ENCODE results near the gene WT1. TPM values are rescaled to one million over a fixed set of nuclear protein-coding genes. Genes with fewer than 3 reads are reported as not detected.

WT1 gene
- total and polyA plus RNA-seq, 2 donors from 2014 or later = 0.66 to 15.0 TPM

DNA sequence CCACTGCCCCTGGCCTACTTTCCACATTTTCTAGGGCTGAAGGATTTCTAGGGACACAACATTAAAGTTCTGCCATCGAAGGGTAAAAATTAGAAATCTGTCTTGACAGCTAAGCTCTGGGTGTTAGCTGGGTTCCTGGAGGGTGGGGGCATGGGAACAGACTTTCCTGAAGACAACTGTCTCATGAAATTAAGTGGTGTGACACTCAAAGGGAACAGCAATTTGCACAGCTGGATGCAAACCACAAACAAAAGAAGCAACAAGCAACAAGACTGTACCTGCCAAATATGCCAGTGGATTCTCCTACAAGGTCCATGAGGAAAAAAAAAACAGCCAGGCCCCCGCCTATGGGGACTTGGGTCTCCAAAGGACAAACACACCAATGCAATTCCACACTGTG is 32.5 kb downstream of the WT1 start:
- no peaks in the 10 kb centered on the region for H3K9me3 ChIP-seq (ENCODE audit: control insufficient read depth in 2 of 3, insufficient read depth in 1 of 3, low read length in 3 of 3)
- H3K4me3 ChIP-seq (ENCODE audit: low read length in 3 of 3) = no peak overlapping the region
- H3K36me3 ChIP-seq (ENCODE audit: control insufficient read depth in 2 of 3, insufficient read depth in 3 of 3, low read length in 3 of 3) = peaks cover 0 to 2% (median 0%) of the 10 kb centered on the region in 3 donors
- no peak for TF ChIP-seq CTCF (IDR thresholded peaks at IDR 0.05; ENCODE audit: borderline replicate concordance, extremely low read depth, insufficient read depth)
- H3K4me1 ChIP-seq (ENCODE audit: control insufficient read depth in 2 of 3, insufficient read depth in 2 of 3, low read depth in 1 of 3, low read length in 3 of 3) = no peaks in the 10 kb centered on the region
- no peaks in the 10 kb centered on the region for H3K27me3 ChIP-seq (ENCODE audit: control insufficient read depth, insufficient read depth, low read length)
- no peak overlapping the region for H3K27ac ChIP-seq (ENCODE audit: low read depth in 2 of 2, low read length in 2 of 2)
- intact Hi-C loops (cut with DNase I) = no loop called here
- H3K9ac ChIP-seq (ENCODE audit: low read length in 3 of 3) = no peak overlapping the region
- DNase-seq (no peak), FAIRE-seq (no peak)

DNA sequence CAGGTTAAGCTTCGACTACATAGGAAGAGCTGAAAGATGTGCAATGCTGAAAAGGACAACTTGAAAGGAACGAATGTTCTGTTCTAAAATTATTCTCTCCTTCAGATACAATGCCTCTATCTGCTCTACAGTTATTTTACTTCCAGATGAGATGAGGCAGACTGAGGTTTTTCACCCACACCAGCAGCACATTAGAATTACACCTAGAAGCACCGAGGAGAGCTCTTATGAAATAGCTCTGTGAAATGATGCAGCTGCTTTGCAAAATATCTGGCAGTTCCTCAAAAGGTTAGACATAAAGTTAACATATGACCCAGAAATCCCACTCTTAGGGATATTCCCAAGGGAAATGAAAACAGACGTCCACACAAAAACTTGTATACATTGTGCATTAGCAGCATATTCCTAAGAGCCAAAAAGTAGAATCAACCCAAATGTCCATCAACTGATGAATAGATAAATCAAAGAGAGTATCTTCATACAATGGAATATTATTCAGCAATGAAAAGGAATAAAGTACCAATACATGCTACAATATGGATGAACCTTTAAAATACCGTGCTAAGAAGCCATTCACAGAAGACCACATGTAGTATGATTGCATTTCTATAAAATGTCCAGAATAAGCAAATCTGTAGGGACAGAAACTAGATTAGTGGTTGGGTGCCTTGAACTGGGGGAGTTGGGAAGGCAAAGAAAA is 34.5 kb downstream of the WT1 start:
- Histone ChIP-seq H3K9me3 (ENCODE audit: control insufficient read depth in 2 of 3, insufficient read depth in 1 of 3, low read length in 3 of 3) (no peaks in the 10 kb centered on the region), H3K27ac (ENCODE audit: low read depth in 2 of 2, low read length in 2 of 2) (no peak overlapping the region), H3K4me1 (ENCODE audit: control insufficient read depth in 2 of 3, insufficient read depth in 2 of 3, low read depth in 1 of 3, low read length in 3 of 3) (no peaks in the 10 kb centered on the region), H3K9ac (ENCODE audit: low read length in 3 of 3) (no peak overlapping the region), H3K4me3 (ENCODE audit: low read length in 3 of 3) (no peak overlapping the region), H3K27me3 (ENCODE audit: control insufficient read depth, insufficient read depth, low read length) (no peaks in the 10 kb centered on the region), H3K36me3 (ENCODE audit: control insufficient read depth in 2 of 3, insufficient read depth in 3 of 3, low read length in 3 of 3) (peaks cover 0 to 2% (median 0%) of the 10 kb centered on the region in 3 donors)
- DNase-seq (no peak), FAIRE-seq (no peak)
- TF ChIP-seq CTCF (IDR thresholded peaks at IDR 0.05; ENCODE audit: borderline replicate concordance, extremely low read depth, insufficient read depth) = no peak
- intact Hi-C loops (cut with DNase I) = no loop called here

DNA sequence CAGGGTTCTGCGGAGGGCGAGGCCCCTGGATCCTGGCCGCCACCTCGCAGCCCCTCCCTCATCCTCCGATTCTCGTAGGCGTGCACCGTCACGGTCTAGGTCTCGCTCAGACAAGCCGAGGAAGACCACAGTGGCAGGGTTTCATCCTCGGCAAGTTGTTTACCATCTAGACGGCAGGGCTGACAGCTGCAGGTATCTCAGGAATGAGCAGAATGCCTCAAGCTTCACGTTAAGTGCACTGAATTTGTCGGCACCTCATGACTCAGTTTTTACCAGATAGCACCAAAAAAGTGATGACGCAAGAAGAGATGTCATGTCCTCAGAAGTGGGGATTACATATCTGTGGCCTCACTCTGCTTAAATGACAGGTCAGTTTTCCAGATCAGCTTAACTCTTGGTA is 35.1 kb downstream of the WT1 start:
- H3K4me3 ChIP-seq (ENCODE audit: low read length in 3 of 3) = no peak overlapping the region
- FAIRE-seq (no peak), DNase-seq (peak in 1 of 5 donors; percentile 37)
- no peaks in the 10 kb centered on the region for H3K9me3 ChIP-seq (ENCODE audit: control insufficient read depth in 2 of 3, insufficient read depth in 1 of 3, low read length in 3 of 3)
- H3K36me3 ChIP-seq (ENCODE audit: control insufficient read depth in 2 of 3, insufficient read depth in 3 of 3, low read length in 3 of 3) = no peaks in the 10 kb centered on the region
- no peak overlapping the region for H3K9ac ChIP-seq (ENCODE audit: low read length in 3 of 3)
- no peaks in the 10 kb centered on the region for H3K27me3 ChIP-seq (ENCODE audit: control insufficient read depth, insufficient read depth, low read length)
- H3K4me1 ChIP-seq (ENCODE audit: control insufficient read depth in 2 of 3, insufficient read depth in 2 of 3, low read depth in 1 of 3, low read length in 3 of 3) = no peaks in the 10 kb centered on the region
- TF ChIP-seq CTCF (IDR thresholded peaks at IDR 0.05; ENCODE audit: borderline replicate concordance, extremely low read depth, insufficient read depth) = no peak
- H3K27ac ChIP-seq (ENCODE audit: low read depth in 2 of 2, low read length in 2 of 2) = no peak overlapping the region
- intact Hi-C loops (cut with DNase I) = no loop called here

DNA sequence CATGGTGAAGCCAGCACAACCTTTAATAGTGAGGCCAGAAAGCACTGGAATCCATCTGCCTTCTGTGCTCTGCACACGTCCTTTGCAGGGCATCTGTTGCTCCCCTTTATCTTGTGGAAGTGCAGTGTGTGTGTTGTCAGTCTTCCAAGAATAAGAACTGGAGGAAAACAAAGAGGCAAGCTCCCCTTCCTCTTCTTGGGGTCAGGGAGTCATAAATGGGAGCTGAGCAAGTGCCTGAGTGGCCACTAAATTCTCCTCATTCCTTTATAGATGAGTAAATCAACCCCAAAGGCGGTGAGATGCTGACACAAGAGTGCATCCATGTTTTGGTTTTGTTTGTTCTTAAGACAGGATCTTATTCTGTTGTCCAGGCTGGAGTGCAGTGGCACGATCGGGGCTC is 38.3 kb downstream of the WT1 start:
- no peaks in the 10 kb centered on the region for H3K36me3 ChIP-seq (ENCODE audit: control insufficient read depth in 2 of 3, insufficient read depth in 3 of 3, low read length in 3 of 3)
- no peaks in the 10 kb centered on the region for H3K27me3 ChIP-seq (ENCODE audit: control insufficient read depth, insufficient read depth, low read length)
- intact Hi-C loops (cut with DNase I) = no loop called here
- no peak overlapping the region for H3K27ac ChIP-seq (ENCODE audit: low read depth in 2 of 2, low read length in 2 of 2)
- H3K4me1 ChIP-seq (ENCODE audit: control insufficient read depth in 2 of 3, insufficient read depth in 2 of 3, low read depth in 1 of 3, low read length in 3 of 3) = no peaks in the 10 kb centered on the region
- H3K9ac ChIP-seq (ENCODE audit: low read length in 3 of 3) = no peak overlapping the region
- no peak for DNase-seq
- FAIRE-seq = no peak
- H3K9me3 ChIP-seq (ENCODE audit: control insufficient read depth in 2 of 3, insufficient read depth in 1 of 3, low read length in 3 of 3) = no peaks in the 10 kb centered on the region
- H3K4me3 ChIP-seq (ENCODE audit: low read length in 3 of 3) = no peak overlapping the region
- TF ChIP-seq CTCF (IDR thresholded peaks at IDR 0.05; ENCODE audit: borderline replicate concordance, extremely low read depth, insufficient read depth) = no peak
